ENCODE measurements around the gene RGS4.

DNA sequence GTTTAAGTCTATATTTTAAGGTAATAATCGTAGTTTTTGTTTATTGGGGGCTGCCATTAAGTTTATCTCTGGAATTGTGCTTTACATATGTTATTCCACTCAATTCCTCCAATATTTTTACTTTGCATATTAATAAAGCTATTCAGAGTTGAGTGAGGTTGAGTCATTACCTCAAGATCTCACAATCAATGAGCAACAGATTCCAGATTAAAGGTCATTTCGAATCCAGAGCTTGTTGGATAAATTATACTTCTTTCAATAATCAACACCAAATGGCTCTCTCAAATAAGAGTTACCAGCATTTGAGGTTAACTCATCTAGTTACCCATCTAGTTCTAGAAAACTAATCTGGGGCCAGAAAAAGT, 16.7 kb downstream of the RGS4 start:
- TF ChIP-seq YY1 (IDR thresholded peaks at IDR 0.05; ENCODE audit: insufficient read depth, insufficient read length) (no peak), ZNF274 (IDR thresholded peaks at IDR 0.05; ENCODE audit: low read depth, low read length) (no peak), SUZ12 (IDR thresholded peaks at IDR 0.05; ENCODE audit: extremely low read depth, insufficient read depth, insufficient read length) (no peak)
